ENCODE data around the gene CT45A8.

- TF ChIP-seq POLR2AphosphoS5 (IDR thresholded peaks at IDR 0.05) (no peak), POLR2A (IDR thresholded peaks at IDR 0.05; ENCODE audit: low read depth) (no peak)
Measured at GRCh38 chrX:135892781-135893180, 38.4 kb upstream of the CT45A8 start.
